ENCODE results near the gene ZDHHC20. TPM values are rescaled to one million over a fixed set of nuclear protein-coding genes. Genes with fewer than 3 reads are reported as not detected.
A peak's percentile ranks its signal among the peaks of the same experiment; 100 is the strongest.
"Not testable (repeated sequence)": the region's sequence is repeated elsewhere in the genome, so short reads cannot be mapped to it uniquely, and the experiment has no call there.

Gene ZDHHC20
- polyA plus RNA-seq, 3 donors from 2014 or later, result 23.8 to 67.7 (median 61.3) TPM

- Mint-ChIP-seq H3K36me3 (peaks cover 0 to 11% (median 4%) of the 10 kb centered on the region in 3 donors), H3K9me3 (no peaks in the 10 kb centered on the region), H3K27ac (peak overlapping the region in 3 of 6 donors; percentile 1 to 60 (median 22)), H3K4me3 (no peak overlapping the region), H3K4me1 (peaks cover 10 to 31% of the 10 kb centered on the region in 2 donors), H3K27me3 (ENCODE audit: low read depth in 3 of 3) (peaks cover 0 to 2% (median 2%) of the 10 kb centered on the region in 3 donors)
- no peak for DNase-seq
Measured at GRCh38 chr13:21420706-21421105, 38.4 kb downstream of the ZDHHC20 start.

- H3K27me3 Mint-ChIP-seq (ENCODE audit: low read depth in 3 of 3), result peaks cover 0 to 4% (median 2%) of the 10 kb centered on the region in 3 donors
Measured at GRCh38 chr13:21413013-21413412, 46.1 kb downstream of the ZDHHC20 start.

GRCh38 chr13:21410453-21410852 lies 48.6 kb downstream of the ZDHHC20 start:
- H3K36me3 Mint-ChIP-seq, result peaks cover 42 to 58% (median 44%) of the 10 kb centered on the region in 3 donors
- peak overlapping the region in 1 of 6 donors; percentile 5 for H3K27ac Mint-ChIP-seq
- H3K27me3 Mint-ChIP-seq (ENCODE audit: low read depth in 3 of 3); H3K4me3 Mint-ChIP-seq; DNase-seq; H3K9me3 Mint-ChIP-seq: not testable (repeated sequence)
- H3K4me1 Mint-ChIP-seq, result peaks cover 10 to 37% of the 10 kb centered on the region in 2 donors

More at GRCh38 chr13:21413013-21413412, 46.1 kb downstream of the ZDHHC20 start:
- Mint-ChIP-seq H3K4me3 (no peak overlapping the region), H3K9me3 (no peaks in the 10 kb centered on the region), H3K36me3 (peaks cover 36 to 41% (median 37%) of the 10 kb centered on the region in 3 donors), H3K27ac (peak overlapping the region in 2 of 6 donors; percentile 3 to 7), H3K4me1 (peaks cover 0 to 28% of the 10 kb centered on the region in 2 donors)
- DNase-seq, result no peak

- peaks cover 29 to 46% (median 45%) of the 10 kb centered on the region in 3 donors for H3K36me3 Mint-ChIP-seq
- DNase-seq, result no peak
- no peak overlapping the region for H3K4me3 Mint-ChIP-seq
- H3K27ac Mint-ChIP-seq, result peak overlapping the region in 4 of 6 donors; percentile 61 to 81 (median 70)
- peaks cover 0 to 1% (median 0%) of the 10 kb centered on the region in 6 donors for H3K9me3 Mint-ChIP-seq
- H3K4me1 Mint-ChIP-seq, result peaks cover 28 to 48% of the 10 kb centered on the region in 2 donors
- peaks cover 0 to 6% (median 2%) of the 10 kb centered on the region in 3 donors for H3K27me3 Mint-ChIP-seq (ENCODE audit: low read depth in 3 of 3)
Measured at GRCh38 chr13:21405309-21405708, 53.8 kb downstream of the ZDHHC20 start.

GRCh38 chr13:21402586-21403307 lies 56.4 kb downstream of the ZDHHC20 start:
- Mint-ChIP-seq H3K4me3 (no peak overlapping the region), H3K27ac (peak overlapping the region; percentile 26 to 71 (median 51))

GRCh38 chr13:21399741-21400140 lies 59.4 kb downstream of the ZDHHC20 start:
- Mint-ChIP-seq H3K36me3 (peaks cover 10 to 25% (median 25%) of the 10 kb centered on the region in 3 donors), H3K9me3 (no peaks in the 10 kb centered on the region), H3K27me3 (ENCODE audit: low read depth in 3 of 3) (no peaks in the 10 kb centered on the region), H3K4me1 (peaks cover 50 to 74% of the 10 kb centered on the region in 2 donors), H3K4me3 (peak overlapping the region; percentile 46 to 78 (median 73)), H3K27ac (peak overlapping the region; percentile 71 to 90 (median 82))
- no peak for DNase-seq

More at GRCh38 chr13:21402586-21403307, 56.4 kb downstream of the ZDHHC20 start:
- peaks cover 0 to 1% (median 0%) of the 10 kb centered on the region in 6 donors for H3K9me3 Mint-ChIP-seq
- peaks cover 0 to 6% (median 2%) of the 10 kb centered on the region in 3 donors for H3K27me3 Mint-ChIP-seq (ENCODE audit: low read depth in 3 of 3)
- peaks cover 44 to 70% of the 10 kb centered on the region in 2 donors for H3K4me1 Mint-ChIP-seq
- no peak for DNase-seq
- H3K36me3 Mint-ChIP-seq, result peaks cover 15 to 34% (median 30%) of the 10 kb centered on the region in 3 donors

GRCh38 chr13:21395953-21396352 lies 63.1 kb downstream of the ZDHHC20 start:
- peak overlapping the region; percentile 43 to 80 (median 57) for H3K27ac Mint-ChIP-seq

GRCh38 chr13:21389124-21389523 lies 70.0 kb downstream of the ZDHHC20 start:
- Mint-ChIP-seq H3K4me3 (peak overlapping the region; percentile 50 to 80 (median 63)), H3K4me1 (peaks cover 26 to 41% of the 10 kb centered on the region in 2 donors), H3K36me3 (peaks cover 16 to 33% (median 18%) of the 10 kb centered on the region in 3 donors), H3K9me3 (peaks cover 0 to 2% (median 0%) of the 10 kb centered on the region in 6 donors), H3K27ac (peak overlapping the region; percentile 80 to 94 (median 90)), H3K27me3 (ENCODE audit: low read depth in 3 of 3) (peaks cover 0 to 5% (median 2%) of the 10 kb centered on the region in 3 donors)
- DNase-seq, result peak; percentile 43 to 53 (median 49)

More at GRCh38 chr13:21395953-21396352, 63.1 kb downstream of the ZDHHC20 start:
- Mint-ChIP-seq H3K36me3 (peaks cover 10 to 20% (median 19%) of the 10 kb centered on the region in 3 donors), H3K27me3 (ENCODE audit: low read depth in 3 of 3) (no peaks in the 10 kb centered on the region), H3K4me1 (peaks cover 34 to 47% of the 10 kb centered on the region in 2 donors), H3K4me3 (peak overlapping the region in 2 of 5 donors; percentile 2 to 22), H3K9me3 (no peaks in the 10 kb centered on the region)
- no peak for DNase-seq

- Mint-ChIP-seq H3K36me3 (peaks cover 28 to 44% (median 28%) of the 10 kb centered on the region in 3 donors), H3K9me3 (peaks cover 0 to 2% (median 0%) of the 10 kb centered on the region in 6 donors), H3K4me1 (peaks cover 26 to 41% of the 10 kb centered on the region in 2 donors), H3K27me3 (ENCODE audit: low read depth in 3 of 3) (peaks cover 0 to 5% (median 2%) of the 10 kb centered on the region in 3 donors), H3K4me3 (no peak overlapping the region), H3K27ac (peak overlapping the region in 5 of 6 donors; percentile 6 to 87 (median 71))
- no peak for DNase-seq
Measured at GRCh38 chr13:21385710-21386109, 73.4 kb downstream of the ZDHHC20 start.

- no peak overlapping the region for H3K4me3 Mint-ChIP-seq
- H3K27ac Mint-ChIP-seq, result peak overlapping the region in 1 of 6 donors; percentile 49
- H3K36me3 Mint-ChIP-seq, result peaks cover 28 to 47% (median 28%) of the 10 kb centered on the region in 3 donors
- peaks cover 4 to 16% of the 10 kb centered on the region in 2 donors for H3K4me1 Mint-ChIP-seq
- H3K9me3 Mint-ChIP-seq, result peaks cover 0 to 2% (median 0%) of the 10 kb centered on the region in 6 donors
- peaks cover 0 to under 1% (median 0%) of the 10 kb centered on the region in 3 donors for H3K27me3 Mint-ChIP-seq (ENCODE audit: low read depth in 3 of 3)
- DNase-seq, result no peak
Measured at GRCh38 chr13:21383090-21383489, 76.0 kb downstream of the ZDHHC20 start.

- not testable (repeated sequence) for H3K4me1 Mint-ChIP-seq; DNase-seq; H3K27me3 Mint-ChIP-seq (ENCODE audit: low read depth in 3 of 3); H3K4me3 Mint-ChIP-seq; H3K9me3 Mint-ChIP-seq
- H3K36me3 Mint-ChIP-seq, result peaks cover 9 to 21% (median 13%) of the 10 kb centered on the region in 3 donors
- H3K27ac Mint-ChIP-seq, result peak overlapping the region in 1 of 6 donors; percentile 71
Measured at GRCh38 chr13:21376998-21377985, 81.8 kb downstream of the ZDHHC20 start.

GRCh38 chr13:21372530-21372929 lies 86.6 kb downstream of the ZDHHC20 start:
- Mint-ChIP-seq H3K36me3 (peaks cover 3 to 8% (median 4%) of the 10 kb centered on the region in 3 donors), H3K4me1 (peaks cover 24 to 34% of the 10 kb centered on the region in 2 donors), H3K27me3 (ENCODE audit: low read depth in 3 of 3) (peaks cover 0 to 4% (median 0%) of the 10 kb centered on the region in 3 donors), H3K27ac (peak overlapping the region in 2 of 6 donors; percentile 21 to 40), H3K9me3 (no peaks in the 10 kb centered on the region), H3K4me3 (no peak overlapping the region)
- no peak for DNase-seq

- peak overlapping the region in 3 of 6 donors; percentile 24 to 51 (median 43) for H3K27ac Mint-ChIP-seq
- peaks cover 0 to 4% (median 0%) of the 10 kb centered on the region in 3 donors for H3K27me3 Mint-ChIP-seq (ENCODE audit: low read depth in 3 of 3)
- DNase-seq, result no peak
- H3K9me3 Mint-ChIP-seq, result no peaks in the 10 kb centered on the region
- H3K4me3 Mint-ChIP-seq, result peak overlapping the region in 1 of 5 donors; percentile 30
- peaks cover 3 to 8% (median 4%) of the 10 kb centered on the region in 3 donors for H3K36me3 Mint-ChIP-seq
- peaks cover 39 to 49% of the 10 kb centered on the region in 2 donors for H3K4me1 Mint-ChIP-seq
Measured at GRCh38 chr13:21371011-21371410, 88.1 kb downstream of the ZDHHC20 start.

Measured in immature natural killer cell (primary cell).